ENCODE results near the gene CLCN1.

DNA sequence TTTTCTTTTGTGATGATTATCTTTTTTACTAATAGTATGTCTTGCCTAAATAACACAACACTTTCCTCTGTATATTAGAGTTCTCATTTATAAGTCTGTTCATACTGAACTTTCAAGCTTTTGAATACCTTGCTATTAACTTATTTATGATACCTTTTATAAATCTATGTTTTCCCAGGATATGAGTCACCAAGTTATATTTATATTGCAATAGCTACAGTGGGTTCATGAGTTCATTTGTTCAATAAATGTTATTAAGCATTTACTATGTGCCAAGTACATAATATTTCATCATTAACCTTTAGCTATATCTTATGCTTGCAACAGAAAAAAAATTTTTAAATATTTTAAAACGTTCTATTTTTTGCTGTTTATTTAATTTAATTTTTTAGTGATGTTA is 18.3 kb downstream of the CLCN1 start:
- TF ChIP-seq POLR2A (IDR thresholded peaks at IDR 0.05; ENCODE audit: extremely low read depth, insufficient read length) (no peak), MYC (IDR thresholded peaks at IDR 0.05; ENCODE audit: low read depth, low read length) (no peak)
- TF ChIP-seq, protein P1, sequence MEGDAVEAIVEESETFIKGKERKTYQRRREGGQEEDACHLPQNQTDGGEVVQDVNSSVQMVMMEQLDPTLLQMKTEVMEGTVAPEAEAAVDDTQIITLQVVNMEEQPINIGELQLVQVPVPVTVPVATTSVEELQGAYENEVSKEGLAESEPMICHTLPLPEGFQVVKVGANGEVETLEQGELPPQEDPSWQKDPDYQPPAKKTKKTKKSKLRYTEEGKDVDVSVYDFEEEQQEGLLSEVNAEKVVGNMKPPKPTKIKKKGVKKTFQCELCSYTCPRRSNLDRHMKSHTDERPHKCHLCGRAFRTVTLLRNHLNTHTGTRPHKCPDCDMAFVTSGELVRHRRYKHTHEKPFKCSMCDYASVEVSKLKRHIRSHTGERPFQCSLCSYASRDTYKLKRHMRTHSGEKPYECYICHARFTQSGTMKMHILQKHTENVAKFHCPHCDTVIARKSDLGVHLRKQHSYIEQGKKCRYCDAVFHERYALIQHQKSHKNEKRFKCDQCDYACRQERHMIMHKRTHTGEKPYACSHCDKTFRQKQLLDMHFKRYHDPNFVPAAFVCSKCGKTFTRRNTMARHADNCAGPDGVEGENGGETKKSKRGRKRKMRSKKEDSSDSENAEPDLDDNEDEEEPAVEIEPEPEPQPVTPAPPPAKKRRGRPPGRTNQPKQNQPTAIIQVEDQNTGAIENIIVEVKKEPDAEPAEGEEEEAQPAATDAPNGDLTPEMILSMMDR (IDR thresholded peaks at IDR 0.05; ENCODE audit: low read depth, low read length) = no peak
- TF ChIP-seq, protein P2, sequence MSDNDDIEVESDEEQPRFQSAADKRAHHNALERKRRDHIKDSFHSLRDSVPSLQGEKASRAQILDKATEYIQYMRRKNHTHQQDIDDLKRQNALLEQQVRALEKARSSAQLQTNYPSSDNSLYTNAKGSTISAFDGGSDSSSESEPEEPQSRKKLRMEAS (IDR thresholded peaks at IDR 0.05; ENCODE audit: low read depth, low read length) = no peak
